Endothelial cell of umbilical vein (primary cell): ENCODE data around the gene KLF16. TPM values are rescaled to one million over a fixed set of nuclear protein-coding genes. Genes with fewer than 3 reads are reported as not detected.
A peak's percentile ranks its signal among the peaks of the same experiment; 100 is the strongest.

Experiments
- BruUV-seq: library from RNA; stranded (reverse); fragments of 400-500 nt; replicated peaks from 2 replicates; lab custom pipeline; 2021; lab: Mats Ljungman, UMichigan
- CTCF ChIA-PET: fragments of 300-600, 350-600 bp; sonication (Branson Sonifier 250); formaldehyde crosslinking; loops from one replicate; lab custom pipeline; 2021; ENCODE audit warnings: antibody characterized with exemption, inconsistent platforms; lab: Charles Lee
- POLR2A ChIA-PET: fragments of 300-600, 350-600 bp; sonication (Branson Sonifier 250); formaldehyde crosslinking; loops from one replicate; lab custom pipeline; 2021; ENCODE audit warnings: antibody characterized with exemption, inconsistent platforms; lab: Charles Lee
- DNase-seq: peaks from one replicate; pipeline ENCODE4 v3.0.0-alpha.2; 2011; ENCODE audit warnings: low read depth, low spot score
- FAIRE-seq: peaks from 2 replicates; lab custom pipeline; 2011; peaks lifted over from hg19 to GRCh38; lab: Jason Lieb, UNC
- H2AFZ ChIP-seq: 2 replicates; pipeline ENCODE4 v1.6.0; 2012; ENCODE audit warnings: low read depth, low read length, control low read depth, inconsistent platforms
- H3K27ac ChIP-seq: 2 replicates; pipeline ENCODE4 v1.5.1; 2011; ENCODE audit warnings: low read depth, mild to moderate bottlenecking, control low read depth, low read length, moderate library complexity; ENCODE audit not compliant: insufficient read depth
- H3K27me3 ChIP-seq, 2 experiments: 2 replicates each; pipeline versions ENCODE4 v1.6.0 to v1.6.1; 2011; ENCODE audit warnings: low read length in 2 of 2, mixed read lengths in 1 of 2; ENCODE audit not compliant: control insufficient read depth in 2 of 2, insufficient read depth in 2 of 2
- H3K36me3 ChIP-seq, 2 experiments: 2 replicates in 1 of 2; 3 replicates in 1 of 2; pipeline ENCODE4 v1.5.1; 2011; ENCODE audit warnings: low read length in 2 of 2, mild to moderate bottlenecking in 1 of 2, moderate library complexity in 1 of 2; ENCODE audit not compliant: control insufficient read depth in 2 of 2, insufficient read depth in 2 of 2; ENCODE audit errors: extremely low read depth in 1 of 2
- H3K4me1 ChIP-seq: 3 replicates; pipeline ENCODE4 v1.5.1; 2011; ENCODE audit warnings: mild to moderate bottlenecking, low read length; ENCODE audit not compliant: control insufficient read depth, insufficient read depth; ENCODE audit errors: extremely low read depth
- H3K4me2 ChIP-seq: 2 replicates; pipeline ENCODE4 v1.6.1; 2011; ENCODE audit warnings: low read length, control low read depth, mixed read lengths; ENCODE audit not compliant: insufficient read depth
- H3K4me3 ChIP-seq, 3 experiments: fragments of 200-600 bp in 1 of 3; sonication (generic), shearing (Covaris generic) in 1 of 3; replicated peaks in 1 of 3; 2 replicates each; pipeline ENCODE4 v1.5.1; 2011 to 2016; ENCODE audit warnings: control low read depth in 3 of 3, low read length in 3 of 3, mild to moderate bottlenecking in 2 of 3, inconsistent platforms in 1 of 3, low read depth in 1 of 3, moderate library complexity in 1 of 3; ENCODE audit not compliant: insufficient read depth in 1 of 3
- H3K79me2 ChIP-seq: 2 replicates; pipeline ENCODE4 v1.6.0; 2012; ENCODE audit warnings: low read length, inconsistent platforms; ENCODE audit not compliant: control insufficient read depth, insufficient read depth
- H3K9ac ChIP-seq: replicated peaks from 2 replicates; pipeline ENCODE3; 2011; ENCODE audit warnings: low read length, control low read depth; ENCODE audit not compliant: insufficient read depth; ENCODE audit errors: extremely low read depth
- H3K9me1 ChIP-seq: replicated peaks from 3 replicates; pipeline ENCODE4 v1.6.0; 2011; ENCODE audit warnings: mild to moderate bottlenecking, low read length; ENCODE audit not compliant: control insufficient read depth, insufficient read depth; ENCODE audit errors: extremely low read depth
- H3K9me3 ChIP-seq: replicated peaks from 2 replicates; pipeline ENCODE4 v1.5.1; 2012; ENCODE audit warnings: low read length, inconsistent platforms; ENCODE audit not compliant: control insufficient read depth, insufficient read depth
- H4K20me1 ChIP-seq: replicated peaks from 2 replicates; pipeline ENCODE3; 2011; ENCODE audit warnings: mild to moderate bottlenecking, low read length; ENCODE audit not compliant: control insufficient read depth, insufficient read depth; ENCODE audit errors: extremely low read depth
- EZH2 ChIP-seq: IDR thresholded peaks from 2 replicates; pipeline ENCODE4 v1.6.1; 2012; ENCODE audit warnings: borderline replicate concordance, low read depth, mild to moderate bottlenecking, moderate library complexity, low read length, inconsistent platforms; ENCODE audit not compliant: severe bottlenecking
- FOS ChIP-seq: IDR thresholded peaks from 2 replicates; pipeline ENCODE4 v1.6.1; 2011; ENCODE audit warnings: mild to moderate bottlenecking, low read length, moderate library complexity, borderline replicate concordance; ENCODE audit not compliant: insufficient read depth
- JUN ChIP-seq: IDR thresholded peaks from 2 replicates; pipeline ENCODE4 v1.6.1; 2011; ENCODE audit warnings: borderline replicate concordance, low read depth; ENCODE audit not compliant: insufficient read length, insufficient read depth
- MYC ChIP-seq: IDR thresholded peaks from one replicate; pipeline ENCODE4 v1.6.1; 2011; ENCODE audit warnings: mild to moderate bottlenecking, low read depth, low read length
- POLR2AphosphoS5 ChIP-seq: IDR thresholded peaks from 2 replicates; pipeline ENCODE4 v1.6.1; 2012; ENCODE audit warnings: low read depth, mild to moderate bottlenecking, control low read depth, low read length, moderate library complexity; ENCODE audit not compliant: insufficient read depth
- dilution Hi-C: fragments of 300-500 bp; cut with MboI; formaldehyde crosslinking; loops from one replicate; pipeline ENCODE4 v1.15.0; 2019; ENCODE audit warnings: low sequenced_read_pairs; ENCODE audit not compliant: extremely low pct_ligation_motif_present
- intact Hi-C: fragments of 100-400 bp; cut with micrococcal nuclease; formaldehyde crosslinking; loops from one replicate; pipeline ENCODE4 v1.10.0; 2022
- polyA plus RNA-seq, 4 experiments: library from polyadenylated mRNA; depleted of rRNA in 3 of 4; stranded (reverse) in 3 of 4; unstranded in 1 of 4; fragments of >200 nt; gene quantifications; 2 replicates each; pipeline versions ENCODE4 v1.2.1 to v1.2.3, GENCODE V29; 2011 to 2012; ENCODE audit warnings: missing spikeins in 1 of 4
- total RNA-seq: library from RNA; stranded (reverse); gene quantifications from 2 replicates; pipeline ENCODE4 v1.2.3, GENCODE V29; 2021
- TF ChIP-seq, protein P1 (sequence below): IDR thresholded peaks from 2 replicates; pipeline ENCODE4 v1.6.1; 2011; ENCODE audit not compliant: insufficient read depth, insufficient read length
- TF ChIP-seq, protein P2 (sequence below), 2 donors: IDR thresholded peaks; 1 replicate in 1 of 2; 2 replicates in 1 of 2; pipeline ENCODE4 v1.5.1; 2011; ENCODE audit warnings: low read length in 2 of 2, mild to moderate bottlenecking in 2 of 2, moderate library complexity in 2 of 2, control low read depth in 1 of 2, inconsistent platforms in 1 of 2, low read depth in 1 of 2; ENCODE audit not compliant: insufficient read depth in 1 of 2; ENCODE audit errors: extremely low read depth in 1 of 2

The KLF16 gene
- total and polyA plus RNA-seq, 2 donors (not counting 3 experiments of a cell fraction or from before 2014, with no cell fraction given) = 11.6 to 36.6 TPM

DNA sequence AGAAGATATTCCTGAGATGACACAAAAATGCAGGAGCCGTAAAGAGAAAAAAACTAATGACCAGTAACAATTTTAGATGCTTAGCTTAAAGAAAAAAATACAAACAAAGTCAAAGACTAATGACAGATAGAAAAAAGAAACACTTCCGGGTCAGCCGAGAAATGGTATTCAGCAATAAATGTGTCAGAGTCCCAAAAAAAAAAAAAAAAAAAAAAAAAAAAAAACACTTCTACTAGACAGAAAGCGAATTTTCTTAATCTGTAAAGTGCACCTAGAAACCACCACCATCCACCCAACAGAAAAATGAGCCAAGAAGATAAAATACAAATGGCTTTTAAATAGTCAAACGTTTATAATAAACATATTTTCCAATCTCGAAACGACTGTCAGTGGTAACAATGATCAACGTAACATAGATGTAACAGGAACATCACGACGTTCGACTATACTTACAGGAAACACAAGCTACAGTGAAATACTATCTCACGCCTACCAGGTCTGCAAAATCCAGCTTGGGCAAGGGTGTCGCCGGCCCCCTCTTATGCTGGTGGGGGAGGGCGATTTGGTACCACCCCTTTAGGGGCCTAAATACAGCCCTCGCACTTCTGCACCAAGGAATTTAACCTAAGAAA lies 11.3 kb upstream of the KLF16 start:
- Histone ChIP-seq H3K36me3 (peaks cover 0 to 4% of the 10 kb centered on the region in 2 experiments), H3K4me2 (peak overlapping the region; percentile 92), H3K79me2 (peaks cover 38% of the 10 kb centered on the region), H4K20me1 (no peaks in the 10 kb centered on the region), H3K9ac (peak overlapping the region; percentile 97), H3K9me1 (no peaks in the 10 kb centered on the region), H3K4me3 (peak overlapping the region; percentile 52 to 83 (median 72)), H3K27ac (peak overlapping the region; percentile 92), H3K4me1 (peaks cover 21% of the 10 kb centered on the region), H3K9me3 (no peaks in the 10 kb centered on the region), H3K27me3 (no peaks in the 10 kb centered on the region), H2AFZ (no peak overlapping the region)
- DNase-seq = no peak
- BruUV-seq = no TSS peak
- CTCF ChIA-PET = interaction anchor here (2.5 to 2.9 kb wide), 2 partner anchors 9 to 10 kb away, joined by 8 to 44 read pairs; partner anchors contain the start of gene ABHD17A
- dilution Hi-C loops (no loop called here), intact Hi-C loops (no loop called here)
- POLR2A ChIA-PET = interaction anchor here (0.7 kb wide), 1 partner anchor 347 kb away, joined by 7 read pairs; no protein-coding TSS in a partner anchor
- peak; percentile 82 for FAIRE-seq
- TF ChIP-seq, protein P1, sequence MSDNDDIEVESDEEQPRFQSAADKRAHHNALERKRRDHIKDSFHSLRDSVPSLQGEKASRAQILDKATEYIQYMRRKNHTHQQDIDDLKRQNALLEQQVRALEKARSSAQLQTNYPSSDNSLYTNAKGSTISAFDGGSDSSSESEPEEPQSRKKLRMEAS = no peak
- TF ChIP-seq, protein P2, sequence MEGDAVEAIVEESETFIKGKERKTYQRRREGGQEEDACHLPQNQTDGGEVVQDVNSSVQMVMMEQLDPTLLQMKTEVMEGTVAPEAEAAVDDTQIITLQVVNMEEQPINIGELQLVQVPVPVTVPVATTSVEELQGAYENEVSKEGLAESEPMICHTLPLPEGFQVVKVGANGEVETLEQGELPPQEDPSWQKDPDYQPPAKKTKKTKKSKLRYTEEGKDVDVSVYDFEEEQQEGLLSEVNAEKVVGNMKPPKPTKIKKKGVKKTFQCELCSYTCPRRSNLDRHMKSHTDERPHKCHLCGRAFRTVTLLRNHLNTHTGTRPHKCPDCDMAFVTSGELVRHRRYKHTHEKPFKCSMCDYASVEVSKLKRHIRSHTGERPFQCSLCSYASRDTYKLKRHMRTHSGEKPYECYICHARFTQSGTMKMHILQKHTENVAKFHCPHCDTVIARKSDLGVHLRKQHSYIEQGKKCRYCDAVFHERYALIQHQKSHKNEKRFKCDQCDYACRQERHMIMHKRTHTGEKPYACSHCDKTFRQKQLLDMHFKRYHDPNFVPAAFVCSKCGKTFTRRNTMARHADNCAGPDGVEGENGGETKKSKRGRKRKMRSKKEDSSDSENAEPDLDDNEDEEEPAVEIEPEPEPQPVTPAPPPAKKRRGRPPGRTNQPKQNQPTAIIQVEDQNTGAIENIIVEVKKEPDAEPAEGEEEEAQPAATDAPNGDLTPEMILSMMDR (IDR thresholded peaks at IDR 0.05; ENCODE audit: extremely low read depth in 1 of 2, insufficient read depth in 1 of 2, low read depth in 1 of 2, low read length in 2 of 2) = no peak
- no peak for TF ChIP-seq MYC
- TF ChIP-seq EZH2 = no peak
- no peak for TF ChIP-seq FOS
- TF ChIP-seq POLR2AphosphoS5 = no peak
- no peak for TF ChIP-seq JUN
